ENCODE measurements around the gene SPHK2. TPM values are rescaled to one million over a fixed set of nuclear protein-coding genes. Genes with fewer than 3 reads are reported as not detected.
A peak's percentile ranks its signal among the peaks of the same experiment; 100 is the strongest.

The SPHK2 gene
- total and polyA plus RNA-seq, 4 donors, result 14.6 to 25.4 (median 19.7) TPM

DNA sequence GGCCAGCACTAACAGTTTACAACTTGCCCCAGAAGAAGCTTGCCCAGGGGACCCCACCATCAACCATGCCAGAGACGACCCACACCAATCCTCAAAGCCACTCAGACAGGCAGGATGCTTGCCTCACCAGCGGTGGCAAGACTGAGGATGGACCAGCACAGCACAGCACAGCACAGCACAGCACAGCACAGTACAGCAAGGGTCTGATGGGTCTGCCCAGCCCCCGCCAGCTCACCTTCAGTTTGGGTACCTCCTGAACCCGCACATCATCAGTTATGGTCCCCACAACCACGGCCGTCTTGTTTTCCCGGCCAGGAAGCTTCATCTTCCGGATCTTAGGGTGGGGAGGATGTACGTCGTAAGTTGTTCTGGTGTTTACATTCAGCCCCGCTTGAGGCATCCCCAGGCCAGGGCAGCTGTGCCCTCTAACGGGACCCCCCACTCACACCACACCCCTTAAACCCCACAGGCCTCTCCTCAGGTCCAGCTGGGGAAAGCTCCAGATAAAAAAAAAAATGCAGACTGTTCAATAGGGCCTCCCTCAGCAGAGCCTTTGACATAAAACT is 2.7 kb upstream of the SPHK2 start:
- Histone ChIP-seq H3K4me3 (ENCODE audit: low read length in 2 of 2) (no peak overlapping the region), H3K4me1 (ENCODE audit: control insufficient read depth in 1 of 2, insufficient read depth in 2 of 2, low read length in 2 of 2) (no peaks in the 10 kb centered on the region), H3K36me3 (ENCODE audit: control insufficient read depth in 1 of 2, insufficient read depth in 2 of 2, low read length in 1 of 2) (peaks cover 0 to 10% of the 10 kb centered on the region in 2 donors), H3K27ac (ENCODE audit: low read depth in 1 of 2, low read length in 2 of 2) (no peak overlapping the region), H3K9me3 (ENCODE audit: control insufficient read depth, low read length) (no peaks in the 10 kb centered on the region), H3K27me3 (ENCODE audit: control insufficient read depth in 1 of 2, insufficient read depth in 2 of 2, low read length in 1 of 2) (no peaks in the 10 kb centered on the region)
- WGBS, 2 donors, result 74 to 80% methylated on average over 12 of the region's 12 CpGs
- intact Hi-C loops (cut with DNase I), result no loop called here
- ATAC-seq (ENCODE audit: low FRiP score) (no peak), DNase-seq (no peak)

- DNase-seq, result no peak
- no peak for ATAC-seq (ENCODE audit: low FRiP score)
- Histone ChIP-seq H3K27me3 (ENCODE audit: control insufficient read depth in 1 of 2, insufficient read depth in 2 of 2, low read length in 1 of 2) (no peaks in the 10 kb centered on the region), H3K4me1 (ENCODE audit: control insufficient read depth in 1 of 2, insufficient read depth in 2 of 2, low read length in 2 of 2) (no peaks in the 10 kb centered on the region), H3K9me3 (ENCODE audit: control insufficient read depth, low read length) (no peaks in the 10 kb centered on the region), H3K27ac (ENCODE audit: low read depth in 1 of 2, low read length in 2 of 2) (no peak overlapping the region), H3K36me3 (ENCODE audit: control insufficient read depth in 1 of 2, insufficient read depth in 2 of 2, low read length in 1 of 2) (peaks cover 0 to 10% of the 10 kb centered on the region in 2 donors), H3K4me3 (ENCODE audit: low read length in 2 of 2) (no peak overlapping the region)
- intact Hi-C loops (cut with DNase I), result no loop called here
- 55 to 56% methylated on average over 18 of the region's 18 CpGs for WGBS, 2 donors
These were observed 2.0 kb upstream of the SPHK2 start for GRCh38 chr19:48617146-48617937.

- H3K4me3 ChIP-seq (ENCODE audit: low read length in 2 of 2), result peak overlapping the region; percentile 81 to 87
- intact Hi-C loops (cut with DNase I), result no loop called here
- DNase-seq (peak in 1 of 2 donors; percentile 79), ATAC-seq (ENCODE audit: low FRiP score) (no peak)
- no peaks in the 10 kb centered on the region for H3K27me3 ChIP-seq (ENCODE audit: control insufficient read depth in 1 of 2, insufficient read depth in 2 of 2, low read length in 1 of 2)
- no peaks in the 10 kb centered on the region for H3K4me1 ChIP-seq (ENCODE audit: control insufficient read depth in 1 of 2, insufficient read depth in 2 of 2, low read length in 2 of 2)
- H3K9me3 ChIP-seq (ENCODE audit: control insufficient read depth, low read length), result no peaks in the 10 kb centered on the region
- 1% methylated on average over 18 of the region's 18 CpGs for WGBS, 2 donors
- H3K27ac ChIP-seq (ENCODE audit: low read depth in 1 of 2, low read length in 2 of 2), result peak overlapping the region in 1 of 2 donors; percentile 42
- peaks cover 0 to 10% of the 10 kb centered on the region in 2 donors for H3K36me3 ChIP-seq (ENCODE audit: control insufficient read depth in 1 of 2, insufficient read depth in 2 of 2, low read length in 1 of 2)
These were observed 909 bp upstream of the SPHK2 start for GRCh38 chr19:48618278-48618915.

DNA sequence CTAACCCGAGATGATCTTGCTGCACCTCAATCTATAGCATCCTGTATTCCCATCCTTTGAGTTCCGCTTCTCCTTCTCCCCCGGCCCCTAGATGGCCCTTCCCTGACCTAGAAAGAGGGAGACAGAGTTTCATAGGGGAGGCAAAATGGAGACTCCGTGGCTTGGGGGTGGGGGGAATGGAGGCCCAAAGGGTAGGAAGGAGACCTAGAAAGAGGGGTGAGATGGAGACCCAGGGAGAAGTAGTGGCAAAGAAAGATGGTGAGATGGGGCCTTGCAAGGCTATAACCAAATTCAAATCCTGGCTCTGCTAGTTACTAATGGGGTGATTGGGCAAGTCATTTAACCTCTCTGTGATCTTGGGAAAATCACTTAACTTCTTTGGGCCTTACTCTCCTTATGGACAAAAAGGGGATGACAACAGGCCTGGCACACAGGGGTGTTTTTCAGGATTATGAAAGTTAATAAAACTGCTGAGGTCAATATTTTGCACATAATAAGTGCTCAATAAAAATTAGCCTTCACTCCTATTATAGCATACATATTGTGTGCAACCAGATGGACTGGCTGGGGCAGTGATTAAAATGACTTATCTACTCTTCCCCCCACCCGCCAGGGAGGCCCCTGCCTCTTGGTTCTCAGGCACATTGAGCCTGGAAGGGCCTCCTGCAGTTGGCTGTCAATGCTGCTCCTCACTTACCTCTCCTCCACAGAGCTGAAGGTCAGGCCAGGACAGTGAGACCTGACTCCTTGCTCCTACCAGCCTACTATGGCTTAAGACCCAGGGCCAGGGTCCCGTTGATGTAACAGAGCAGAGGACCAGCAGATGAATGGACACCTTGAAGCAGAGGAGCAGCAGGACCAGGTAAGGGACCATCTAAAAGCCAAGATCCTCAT is 633 bp downstream of the SPHK2 start:
- ATAC-seq (ENCODE audit: low FRiP score) (no peak), DNase-seq (no peak)
- Histone ChIP-seq H3K4me3 (ENCODE audit: low read length in 2 of 2) (peak overlapping the region; percentile 43 to 59), H3K9me3 (ENCODE audit: control insufficient read depth, low read length) (no peaks in the 10 kb centered on the region), H3K27ac (ENCODE audit: low read depth in 1 of 2, low read length in 2 of 2) (peak overlapping the region; percentile 50 to 92), H3K27me3 (ENCODE audit: control insufficient read depth in 1 of 2, insufficient read depth in 2 of 2, low read length in 1 of 2) (no peaks in the 10 kb centered on the region), H3K4me1 (ENCODE audit: control insufficient read depth in 1 of 2, insufficient read depth in 2 of 2, low read length in 2 of 2) (no peaks in the 10 kb centered on the region), H3K36me3 (ENCODE audit: control insufficient read depth in 1 of 2, insufficient read depth in 2 of 2, low read length in 1 of 2) (peaks cover 0 to 10% of the 10 kb centered on the region in 2 donors)
- intact Hi-C loops (cut with DNase I), result no loop called here
- WGBS, 2 donors, result 30% methylated on average over 6 of the region's 6 CpGs

DNA sequence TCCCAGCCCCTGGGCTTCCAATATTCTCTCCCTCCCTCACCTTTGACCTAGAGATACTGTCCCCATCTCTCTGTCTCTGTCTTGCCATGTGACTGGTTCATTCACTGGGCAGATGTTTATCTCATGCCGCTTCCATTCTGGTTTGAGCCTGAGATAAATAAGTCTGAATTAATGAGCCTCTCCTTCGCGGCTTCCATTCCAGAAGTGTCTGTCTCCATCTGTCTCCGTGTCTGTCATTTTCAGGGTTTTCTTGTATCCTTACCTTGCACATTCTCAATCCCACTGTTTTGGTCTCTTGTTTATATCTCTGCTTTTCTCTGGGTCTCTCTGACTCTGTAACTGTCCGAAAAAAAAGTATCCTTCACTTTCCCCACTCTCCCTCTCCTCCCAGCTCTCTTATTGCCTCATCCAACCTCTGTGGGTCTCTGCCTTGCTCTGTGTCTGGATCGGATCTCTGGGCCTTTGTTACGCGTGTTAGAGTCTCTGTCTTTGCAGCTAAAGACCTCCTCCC is 4.3 kb downstream of the SPHK2 start:
- intact Hi-C loops (cut with DNase I), result no loop called here
- no peak for ATAC-seq (ENCODE audit: low FRiP score)
- Histone ChIP-seq H3K9me3 (ENCODE audit: control insufficient read depth, low read length) (no peaks in the 10 kb centered on the region), H3K27me3 (ENCODE audit: control insufficient read depth in 1 of 2, insufficient read depth in 2 of 2, low read length in 1 of 2) (no peaks in the 10 kb centered on the region), H3K4me1 (ENCODE audit: control insufficient read depth in 1 of 2, insufficient read depth in 2 of 2, low read length in 2 of 2) (no peaks in the 10 kb centered on the region), H3K27ac (ENCODE audit: low read depth in 1 of 2, low read length in 2 of 2) (peak overlapping the region in 1 of 2 donors; percentile 74), H3K36me3 (ENCODE audit: control insufficient read depth in 1 of 2, insufficient read depth in 2 of 2, low read length in 1 of 2) (no peaks in the 10 kb centered on the region), H3K4me3 (ENCODE audit: low read length in 2 of 2) (peak overlapping the region in 1 of 2 donors; percentile 38)
- WGBS, 2 donors, result 14% methylated on average over 8 of the region's 8 CpGs
- DNase-seq, result no peak

DNA sequence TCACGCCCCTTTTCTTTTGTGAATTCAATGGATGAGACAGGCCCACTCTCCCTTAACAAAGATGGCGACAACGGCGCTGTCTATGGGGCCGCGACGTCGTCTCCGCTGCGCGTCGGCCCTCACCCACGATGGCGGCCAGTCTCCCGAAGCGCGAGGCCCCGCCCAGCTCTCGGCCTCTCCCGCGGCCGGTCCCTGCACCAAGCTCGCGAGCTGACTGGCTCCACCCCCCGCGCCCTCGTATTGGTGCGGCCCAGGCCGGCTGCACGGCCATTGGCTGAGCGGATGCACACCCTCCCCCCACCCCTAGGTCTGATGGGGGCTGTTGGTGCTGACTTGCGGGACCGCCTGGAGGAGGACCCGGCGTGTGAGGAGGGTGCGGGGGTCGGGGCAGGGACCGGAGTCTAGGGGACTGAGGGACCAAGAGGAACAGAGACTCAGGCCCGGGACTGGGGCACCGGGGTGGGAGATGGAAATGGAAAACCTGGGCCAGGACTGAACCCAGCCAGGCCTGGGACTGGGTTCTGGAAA is 4.8 kb downstream of the SPHK2 start:
- peak; percentile 93 for ATAC-seq (ENCODE audit: low FRiP score)
- Histone ChIP-seq H3K9me3 (ENCODE audit: control insufficient read depth, low read length) (no peaks in the 10 kb centered on the region), H3K4me3 (ENCODE audit: low read length in 2 of 2) (peak overlapping the region; percentile 35 to 54), H3K27ac (ENCODE audit: low read depth in 1 of 2, low read length in 2 of 2) (peak overlapping the region in 1 of 2 donors; percentile 74), H3K27me3 (ENCODE audit: control insufficient read depth in 1 of 2, insufficient read depth in 2 of 2, low read length in 1 of 2) (no peaks in the 10 kb centered on the region), H3K36me3 (ENCODE audit: control insufficient read depth in 1 of 2, insufficient read depth in 2 of 2, low read length in 1 of 2) (no peaks in the 10 kb centered on the region), H3K4me1 (ENCODE audit: control insufficient read depth in 1 of 2, insufficient read depth in 2 of 2, low read length in 2 of 2) (no peaks in the 10 kb centered on the region)
- intact Hi-C loops (cut with DNase I), result no loop called here
- 0 to 1% methylated on average over 40 of the region's 40 CpGs for WGBS, 2 donors
- DNase-seq, result peak; percentile 99

- 53 to 58% methylated on average over 23 to 24 of the region's 24 CpGs for WGBS, 2 donors
- intact Hi-C loops (cut with DNase I), result no loop called here
- DNase-seq (peak in 1 of 2 donors; percentile 73), ATAC-seq (ENCODE audit: low FRiP score) (no peak)
- Histone ChIP-seq H3K9me3 (ENCODE audit: control insufficient read depth, low read length) (no peaks in the 10 kb centered on the region), H3K4me3 (ENCODE audit: low read length in 2 of 2) (peak overlapping the region; percentile 35 to 54), H3K4me1 (ENCODE audit: control insufficient read depth in 1 of 2, insufficient read depth in 2 of 2, low read length in 2 of 2) (no peaks in the 10 kb centered on the region), H3K27me3 (ENCODE audit: control insufficient read depth in 1 of 2, insufficient read depth in 2 of 2, low read length in 1 of 2) (no peaks in the 10 kb centered on the region), H3K36me3 (ENCODE audit: control insufficient read depth in 1 of 2, insufficient read depth in 2 of 2, low read length in 1 of 2) (no peaks in the 10 kb centered on the region), H3K27ac (ENCODE audit: low read depth in 1 of 2, low read length in 2 of 2) (no peak overlapping the region)
These were observed 5.8 kb downstream of the SPHK2 start for GRCh38 chr19:48624791-48625723.

Data from aorta (tissue), 5 donors.